GM21367 (cell line): ENCODE data around the gene NCF2.

Experiments
- ATAC-seq: cut with Tn5 transposase; IDR thresholded peaks from one replicate; pipeline ENCODE4 v1.9.1; 2021; ENCODE audit not compliant: unreplicated experiment

The NCF2 gene

GRCh38 chr1:183506561-183506960 lies 83.7 kb downstream of the NCF2 start:
- ATAC-seq, result no peak
